ENCODE results near the gene ARHGAP6. TPM values are rescaled to one million over a fixed set of nuclear protein-coding genes. Genes with fewer than 3 reads are reported as not detected.

ARHGAP6 gene
- total RNA-seq, 4 donors from 2014 or later: 2.7 to 9.1 (median 4.3) TPM

DNA sequence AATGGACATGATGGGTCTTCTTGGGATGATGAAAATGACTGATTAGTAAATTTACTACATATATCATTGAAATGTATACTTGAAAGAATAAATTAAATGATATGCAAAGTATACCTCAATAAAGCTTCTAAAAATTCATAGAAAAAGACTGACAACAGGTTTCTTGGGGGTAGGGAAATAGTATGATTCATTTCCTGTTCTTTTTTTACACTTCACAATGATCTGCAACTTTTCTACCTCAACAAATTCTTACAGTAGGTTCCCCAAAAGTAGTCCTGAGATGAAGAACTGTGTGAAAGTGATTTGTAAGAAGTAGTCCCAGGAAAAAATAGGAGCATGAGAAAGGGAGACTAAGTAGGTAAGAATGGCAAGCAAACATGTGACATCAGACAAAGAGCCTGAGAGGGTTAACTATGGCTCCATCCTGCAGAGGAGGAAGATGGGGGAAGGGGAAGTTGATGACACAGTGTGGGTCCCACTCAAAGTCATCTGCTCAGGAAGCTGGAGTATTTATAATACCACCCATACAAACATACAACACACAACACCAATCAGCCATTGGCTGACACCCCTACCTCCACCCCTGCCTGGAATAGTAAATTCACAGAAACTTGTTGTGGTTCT, 73.9 kb downstream of the ARHGAP6 start:
- H3K4me3 ChIP-seq (ENCODE audit: low read depth, poor library complexity, severe bottlenecking): no peak overlapping the region
- intact Hi-C loops (cut with DNase I; ENCODE audit: low total_unique reads): no loop called here
- no peak for DNase-seq (ENCODE audit: low spot score in 2 of 2)
- TF ChIP-seq, protein P1, sequence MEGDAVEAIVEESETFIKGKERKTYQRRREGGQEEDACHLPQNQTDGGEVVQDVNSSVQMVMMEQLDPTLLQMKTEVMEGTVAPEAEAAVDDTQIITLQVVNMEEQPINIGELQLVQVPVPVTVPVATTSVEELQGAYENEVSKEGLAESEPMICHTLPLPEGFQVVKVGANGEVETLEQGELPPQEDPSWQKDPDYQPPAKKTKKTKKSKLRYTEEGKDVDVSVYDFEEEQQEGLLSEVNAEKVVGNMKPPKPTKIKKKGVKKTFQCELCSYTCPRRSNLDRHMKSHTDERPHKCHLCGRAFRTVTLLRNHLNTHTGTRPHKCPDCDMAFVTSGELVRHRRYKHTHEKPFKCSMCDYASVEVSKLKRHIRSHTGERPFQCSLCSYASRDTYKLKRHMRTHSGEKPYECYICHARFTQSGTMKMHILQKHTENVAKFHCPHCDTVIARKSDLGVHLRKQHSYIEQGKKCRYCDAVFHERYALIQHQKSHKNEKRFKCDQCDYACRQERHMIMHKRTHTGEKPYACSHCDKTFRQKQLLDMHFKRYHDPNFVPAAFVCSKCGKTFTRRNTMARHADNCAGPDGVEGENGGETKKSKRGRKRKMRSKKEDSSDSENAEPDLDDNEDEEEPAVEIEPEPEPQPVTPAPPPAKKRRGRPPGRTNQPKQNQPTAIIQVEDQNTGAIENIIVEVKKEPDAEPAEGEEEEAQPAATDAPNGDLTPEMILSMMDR (IDR thresholded peaks at IDR 0.05): no peak
- TF ChIP-seq POLR2A (IDR thresholded peaks at IDR 0.05): no peak

DNA sequence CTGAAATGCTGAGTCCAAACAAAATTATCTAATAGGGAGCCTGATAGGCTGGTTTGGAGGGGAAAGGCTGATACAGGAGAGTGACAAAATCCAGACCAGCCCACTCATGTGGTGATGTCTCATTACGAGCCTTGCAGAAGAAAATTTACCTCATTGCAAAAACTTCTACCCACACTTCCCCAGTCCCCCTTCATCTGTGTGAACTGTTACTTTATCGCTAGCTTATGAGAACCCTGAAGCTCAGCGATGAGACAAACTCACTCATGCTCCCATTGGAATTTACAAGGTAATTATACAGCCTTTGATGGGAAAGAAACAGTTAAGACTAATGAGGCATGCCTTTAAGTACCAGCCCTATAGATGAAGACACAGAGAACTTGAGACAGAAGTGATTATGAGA, 76.1 kb downstream of the ARHGAP6 start:
- WGBS, 2 donors: 64 to 81% methylated on average over 3 of the region's 3 CpGs
- intact Hi-C loops (cut with DNase I; ENCODE audit: low total_unique reads): no loop called here
- TF ChIP-seq, protein P1 (IDR thresholded peaks at IDR 0.05): no peak
- no peak for TF ChIP-seq POLR2A (IDR thresholded peaks at IDR 0.05)
- H3K4me3 ChIP-seq (ENCODE audit: low read depth, poor library complexity, severe bottlenecking): no peak overlapping the region
- DNase-seq (ENCODE audit: low spot score in 2 of 2): no peak

DNA sequence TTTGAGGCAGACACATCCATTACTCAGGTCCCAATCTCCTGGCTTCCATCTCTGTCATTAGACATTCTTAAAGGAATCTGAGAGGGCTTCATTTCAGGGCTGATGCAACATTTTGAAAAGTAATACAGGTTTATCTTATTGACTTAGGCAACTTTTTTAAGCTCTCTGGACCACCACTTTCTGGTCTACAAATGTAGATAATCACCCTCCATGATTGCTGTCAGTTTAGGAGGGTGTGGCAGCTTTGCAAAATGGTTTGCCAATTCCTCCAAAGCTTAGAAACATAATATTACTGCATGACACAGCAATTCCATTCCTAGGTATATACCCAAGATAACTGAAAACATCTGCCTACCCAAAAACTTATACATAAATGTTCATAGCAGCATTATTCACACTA, 77.6 kb downstream of the ARHGAP6 start:
- no peak overlapping the region for H3K4me3 ChIP-seq (ENCODE audit: low read depth, poor library complexity, severe bottlenecking)
- no peak for DNase-seq (ENCODE audit: low spot score in 2 of 2)
- TF ChIP-seq, protein P1 (IDR thresholded peaks at IDR 0.05): no peak
- no peak for TF ChIP-seq POLR2A (IDR thresholded peaks at IDR 0.05)
- intact Hi-C loops (cut with DNase I; ENCODE audit: low total_unique reads): no loop called here

DNA sequence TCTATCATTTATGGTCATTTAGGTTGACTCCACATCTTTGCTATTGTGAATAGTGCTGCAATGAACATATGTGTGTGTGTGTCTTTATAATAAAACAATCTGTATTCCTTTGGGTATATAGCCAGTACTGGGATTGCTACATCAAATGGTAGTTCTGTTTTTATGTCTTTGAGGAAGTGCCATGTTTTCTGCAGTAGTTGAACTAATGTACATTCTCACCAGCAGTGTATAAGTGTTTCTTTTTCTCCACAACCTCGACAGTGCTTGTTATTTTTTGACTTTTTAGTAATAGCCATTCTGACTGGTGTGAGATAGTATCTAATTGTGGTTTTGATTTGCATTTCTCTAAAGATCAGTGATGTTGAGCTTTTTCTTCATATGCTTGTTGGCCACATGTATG, 80.5 kb downstream of the ARHGAP6 start:
- no peak for TF ChIP-seq POLR2A (IDR thresholded peaks at IDR 0.05)
- TF ChIP-seq, protein P1 (IDR thresholded peaks at IDR 0.05): no peak
- DNase-seq (ENCODE audit: low spot score in 2 of 2): no peak
- intact Hi-C loops (cut with DNase I; ENCODE audit: low total_unique reads): no loop called here
- no peak overlapping the region for H3K4me3 ChIP-seq (ENCODE audit: low read depth, poor library complexity, severe bottlenecking)
- WGBS, 2 donors: 17 to 64% methylated on average over 1 of the region's 1 CpG

DNA sequence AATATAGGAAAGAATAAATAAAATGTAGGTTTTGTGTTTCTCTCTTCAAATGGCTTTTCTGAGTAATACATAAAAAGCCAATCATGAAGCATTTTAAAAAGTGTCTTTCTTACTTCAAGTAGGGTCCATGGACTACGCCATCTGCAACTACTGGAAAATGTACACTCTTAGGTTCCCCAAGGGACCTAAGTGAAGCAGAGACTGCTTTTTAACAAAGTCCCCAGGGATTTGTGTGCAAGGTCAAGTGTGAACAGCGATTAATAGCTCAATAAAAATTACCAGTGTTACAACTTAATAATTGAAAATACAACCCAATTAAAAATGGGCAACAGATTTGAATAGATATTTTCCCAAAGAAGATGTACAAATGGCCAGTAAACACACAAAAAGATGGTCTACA, 84.9 kb downstream of the ARHGAP6 start:
- intact Hi-C loops (cut with DNase I; ENCODE audit: low total_unique reads): no loop called here
- WGBS, 2 donors: 63 to 86% methylated on average over 2 of the region's 2 CpGs
- TF ChIP-seq, protein P1 (IDR thresholded peaks at IDR 0.05): no peak
- no peak for TF ChIP-seq POLR2A (IDR thresholded peaks at IDR 0.05)
- no peak for DNase-seq (ENCODE audit: low spot score in 2 of 2)
- H3K4me3 ChIP-seq (ENCODE audit: low read depth, poor library complexity, severe bottlenecking): no peak overlapping the region

All from lower leg skin (tissue), 4 donors.